Stimulated activated CD8-positive, alpha-beta memory T cell treated with anti-CD3 and anti-CD28 coated beads, Interleukin-7, amount 100 ng/mL, for 24 hours (primary cell): Measurements from ENCODE around the gene UQCC3.
"Not testable (repeated sequence)": the region's sequence is repeated elsewhere in the genome, so short reads cannot be mapped to it uniquely, and the experiment has no call there.

Experiments
- DNase-seq: peaks from one replicate; pipeline ENCODE4 v3.0.0-alpha.2; 2020; ENCODE audit warnings: low read depth

The UQCC3 gene

GRCh38 chr11:62671608-62672389, at the start of gene UQCC3, which contains the start of gene LBHD1:
TSS of gene UQCC3 (plus strand) at chr11:62671673. CDS start at chr11:62671746, 73 bp downstream.
TSS of gene LBHD1 (minus strand) at chr11:62672267. CDS start at chr11:62670031, 2,236 bp downstream.
- peak; percentile 72 for DNase-seq

- DNase-seq, result no peak
These were observed 48.9 kb upstream of the UQCC3 start for GRCh38 chr11:62622476-62623089.

- no peak for DNase-seq
These were observed 43.8 kb upstream of the UQCC3 start for GRCh38 chr11:62627713-62628112.

- DNase-seq, result no peak
These were observed 39.0 kb upstream of the UQCC3 start for GRCh38 chr11:62632492-62632891.

- no peak for DNase-seq
These were observed 27.3 kb upstream of the UQCC3 start for GRCh38 chr11:62644220-62644619.

GRCh38 chr11:62645671-62645945, 25.9 kb upstream of the UQCC3 start:
- DNase-seq, result no peak

- peak; percentile 99 for DNase-seq
These were observed 25.3 kb upstream of the UQCC3 start, which contains the start of gene GANAB for GRCh38 chr11:62645946-62646824. TSS of gene GANAB (minus strand) at chr11:62646613. CDS start at chr11:62646599, 14 bp downstream.

- DNase-seq, result no peak
These were observed 24.5 kb upstream of the UQCC3 start for GRCh38 chr11:62646825-62647608.

- DNase-seq, result no peak
These were observed 23.9 kb upstream of the UQCC3 start for GRCh38 chr11:62647609-62648005.

- no peak for DNase-seq
These were observed 23.1 kb upstream of the UQCC3 start for GRCh38 chr11:62648185-62648966.

GRCh38 chr11:62648967-62649364, 22.5 kb upstream of the UQCC3 start:
- DNase-seq, result no peak

- no peak for DNase-seq
These were observed 22.0 kb upstream of the UQCC3 start for GRCh38 chr11:62649486-62649885.

- not testable (repeated sequence) for DNase-seq
These were observed 21.2 kb upstream of the UQCC3 start for GRCh38 chr11:62650283-62650682.

- no peak for DNase-seq
These were observed 19.1 kb upstream of the UQCC3 start for GRCh38 chr11:62652161-62653006.

GRCh38 chr11:62654297-62654696, 17.2 kb upstream of the UQCC3 start:
- DNase-seq, result no peak

GRCh38 chr11:62656796-62657429, 14.6 kb upstream of the UQCC3 start:
- DNase-seq, result no peak

GRCh38 chr11:62664405-62665074, 6.9 kb upstream of the UQCC3 start:
- DNase-seq, result no peak

- peak; percentile 96 for DNase-seq
These were observed 6.3 kb upstream of the UQCC3 start, which contains the start of the genes C11orf98 and CSKMT for GRCh38 chr11:62665075-62665598. TSS of gene C11orf98 (minus strand) at chr11:62665210. CDS start at chr11:62665169, 41 bp downstream. TSS of gene CSKMT (plus strand) at chr11:62665312. CDS start at chr11:62665880, 568 bp downstream.
